PFSK-1 (cell line): ENCODE data around the gene RSPO4.

ENCODE experiments used
- FOXP2 ChIP-seq: optimal IDR thresholded peaks from 2 replicates; pipeline ENCODE3; 2011; ENCODE audit warnings: borderline replicate concordance, control low read depth, inconsistent platforms; ENCODE audit not compliant: insufficient read depth; ENCODE audit errors: extremely low read length, extremely low read depth
- POLR2AphosphoS5 ChIP-seq: IDR thresholded peaks from 2 replicates; pipeline ENCODE4 v1.6.1; 2012; ENCODE audit warnings: low read depth, mild to moderate bottlenecking, control low read depth, low read length, moderate library complexity

DNA sequence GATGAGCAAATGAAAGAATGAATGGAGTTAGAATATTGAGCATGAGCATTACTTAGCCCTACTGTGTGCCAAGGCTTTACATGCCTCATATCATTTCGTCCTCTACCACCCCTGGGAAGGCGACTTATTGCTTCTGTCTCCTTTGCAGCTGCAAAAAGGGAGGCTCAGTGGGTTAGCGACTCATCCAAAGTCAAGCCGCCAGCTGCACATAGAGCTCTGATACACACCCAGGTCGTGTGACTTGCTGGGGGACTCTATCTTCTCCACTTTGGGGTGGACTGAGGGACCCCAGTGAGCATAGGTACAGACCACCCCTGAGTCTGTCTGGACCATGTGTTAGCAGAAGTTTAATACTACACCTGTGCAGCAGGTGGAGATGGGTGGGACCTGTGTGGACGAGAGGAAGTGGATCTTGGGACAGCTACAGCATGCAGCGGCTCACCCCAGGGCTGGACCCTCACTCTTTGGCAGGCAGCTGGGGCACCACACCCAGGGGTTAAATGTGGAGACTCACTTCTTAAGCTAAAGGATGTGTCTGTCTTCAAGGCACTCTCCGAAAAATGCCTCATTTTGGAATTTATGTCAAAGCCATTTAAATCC lies 49.8 kb downstream of the RSPO4 start:
- TF ChIP-seq POLR2AphosphoS5 (no peak), FOXP2 (no peak)
